Activated CD8-positive, alpha-beta memory T cell treated with anti-CD3 and anti-CD28 coated beads, Interleukin-2, amount 10 ng/mL, durations not matched to agents 7 days and 5 days (primary cell): ENCODE data around the gene SYCP2L. TPM values are rescaled to one million over a fixed set of nuclear protein-coding genes. Genes with fewer than 3 reads are reported as not detected.
"Not testable (repeated sequence)": the region's sequence is repeated elsewhere in the genome, so short reads cannot be mapped to it uniquely, and the experiment has no call there.

Experiments
- ATAC-seq: fragments of 150-1000 bp; cut with Tn5 transposase; one replicate; pipeline ENCODE4 v1.10.0; 2021; ENCODE audit warnings: moderate library complexity
- CTCF ChIA-PET: fragments of 350-600 bp; sonication (Branson Sonifier 250); formaldehyde crosslinking; loops from one replicate; lab custom pipeline; 2021; ENCODE audit warnings: antibody characterized with exemption; lab: Charles Lee
- DNase-seq: peaks from one replicate; pipeline ENCODE4 v3.0.0-alpha.2; 2020
- H3K27ac Mint-ChIP-seq: one replicate; pipeline ENCODE4 v1.8.0; 2021; ENCODE audit warnings: mild to moderate bottlenecking, mixed read lengths
- H3K27me3 Mint-ChIP-seq: one replicate; pipeline ENCODE4 v1.8.0; 2021; ENCODE audit warnings: mixed read lengths
- H3K36me3 Mint-ChIP-seq: one replicate; pipeline ENCODE4 v1.8.0; 2021; ENCODE audit warnings: mild to moderate bottlenecking, mixed read lengths
- H3K4me1 Mint-ChIP-seq: one replicate; pipeline ENCODE4 v1.8.0; 2021; ENCODE audit warnings: mixed read lengths
- H3K4me3 Mint-ChIP-seq: one replicate; pipeline ENCODE4 v1.8.0; 2021; ENCODE audit warnings: mild to moderate bottlenecking, moderate library complexity, mixed read lengths
- H3K9me3 Mint-ChIP-seq: one replicate; pipeline ENCODE4 v1.8.0; 2022; ENCODE audit warnings: low read depth, mixed read lengths
- total RNA-seq, 2 experiments: library from RNA; stranded (reverse); gene quantifications; one replicate each; pipeline ENCODE4 v1.2.3, GENCODE V29; 2021

The SYCP2L gene
- under 1 TPM; 0.37 to 0.64 TPM for total RNA-seq

DNA sequence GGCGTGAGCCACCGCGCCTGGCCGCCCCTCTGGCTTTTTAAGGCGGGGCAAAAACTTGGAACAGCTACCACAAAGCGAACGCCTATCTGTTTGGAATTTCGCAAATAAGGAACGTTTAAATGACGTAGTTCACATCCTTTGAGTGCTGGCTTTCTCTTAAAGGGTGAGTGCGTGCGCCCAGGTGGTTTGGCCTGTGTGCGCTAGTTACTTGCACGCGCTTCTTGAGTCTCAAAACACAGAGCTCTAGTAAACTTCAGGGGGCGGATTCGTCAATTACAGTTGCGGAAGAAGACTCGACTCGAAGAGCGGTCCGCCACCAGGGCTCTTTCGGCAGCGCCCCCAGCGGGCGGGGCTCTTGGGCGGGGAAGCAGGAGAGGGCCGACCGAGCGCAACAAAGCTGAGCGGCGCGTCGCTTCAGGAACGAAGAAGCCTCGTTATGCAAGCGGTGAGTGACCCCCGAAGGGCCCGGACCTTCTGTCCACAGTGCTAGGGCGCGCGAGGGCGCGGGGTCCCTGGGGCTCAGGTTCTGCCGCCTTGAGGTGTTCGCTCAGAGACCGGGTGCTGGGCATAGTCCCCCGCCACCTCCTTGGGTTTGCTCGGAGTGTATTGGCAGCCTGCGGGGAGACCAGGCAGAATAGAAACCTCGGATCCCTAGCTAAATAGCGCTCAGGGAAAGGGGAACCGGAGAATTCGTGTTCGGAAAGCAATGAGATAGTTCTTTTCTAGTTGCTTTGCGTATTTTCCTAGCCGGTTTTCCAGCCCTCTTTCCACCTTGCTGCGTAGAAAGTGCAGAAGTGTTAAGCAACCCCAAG, at the start of gene SYCP2L:
SYCP2L (plus strand) TSS at position 362 of the 812 bp plus-strand sequence; CDS start at position 437, 75 bp downstream.
- H3K4me3 Mint-ChIP-seq: peak within 1 kb of the TSS; percentile 45
- H3K27me3 Mint-ChIP-seq: peaks cover 81% of the 10 kb centered on the region
- ATAC-seq (no peak), DNase-seq (no peak)
- H3K36me3 Mint-ChIP-seq: peaks cover 4% of the 10 kb centered on the region
- CTCF ChIA-PET: no interaction called here
- H3K4me1 Mint-ChIP-seq: peaks cover 9% of the 10 kb centered on the region
- H3K9me3 Mint-ChIP-seq: peaks cover 2% of the 10 kb centered on the region
- H3K27ac Mint-ChIP-seq: no peak within 1 kb of the TSS

DNA sequence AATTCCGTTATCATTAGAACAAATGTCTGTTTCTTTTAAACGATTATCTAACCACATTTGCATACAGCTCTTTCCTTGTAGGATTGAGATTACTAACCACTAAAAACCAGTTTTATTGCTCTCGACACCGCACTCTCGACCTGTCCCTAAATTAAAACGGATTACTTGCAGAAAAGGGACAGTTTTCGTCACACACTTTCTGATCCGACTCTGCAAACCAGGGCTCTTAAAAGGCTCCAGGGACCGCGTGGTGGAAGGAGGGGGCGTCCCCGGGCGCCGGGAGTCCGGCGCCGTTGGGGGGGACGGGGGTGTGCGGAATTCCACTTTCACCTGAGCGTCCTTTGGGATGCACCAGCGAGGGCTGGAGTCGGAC, 49.2 kb upstream of the SYCP2L start:
- H3K27me3 Mint-ChIP-seq: peaks cover 34% of the 10 kb centered on the region
- H3K27ac Mint-ChIP-seq: peak overlapping the region; percentile 65
- ATAC-seq (no peak), DNase-seq (peak; percentile 46)
- H3K4me1 Mint-ChIP-seq: peaks cover 31% of the 10 kb centered on the region
- peak overlapping the region; percentile 77 for H3K4me3 Mint-ChIP-seq
- peaks cover 13% of the 10 kb centered on the region for H3K36me3 Mint-ChIP-seq
- CTCF ChIA-PET: interaction anchor here (0.8 to 2.1 kb wide), 3 partner anchors 18 to 35 kb away, joined by 3 to 10 read pairs (median 3); no protein-coding TSS in a partner anchor
- peaks cover 11% of the 10 kb centered on the region for H3K9me3 Mint-ChIP-seq

GRCh38 chr6:10837995-10838793, 48.7 kb upstream of the SYCP2L start, which contains the start of gene MAK:
Gene MAK (minus strand): TSS chr6:10838539. CDS start chr6:10830648, 7,891 bp downstream.
- peak; percentile 92 for DNase-seq
- Mint-ChIP-seq H3K9me3 (peaks cover 11% of the 10 kb centered on the region), H3K27me3 (peaks cover 34% of the 10 kb centered on the region), H3K36me3 (peaks cover 13% of the 10 kb centered on the region), H3K27ac (peak within 1 kb of the TSS; percentile 95), H3K4me1 (peaks cover 31% of the 10 kb centered on the region), H3K4me3 (peak within 1 kb of the TSS; percentile 77)
- peak; percentile 92 for ATAC-seq
- CTCF ChIA-PET: interaction anchor here (1.6 to 2.1 kb wide), 3 partner anchors 11 to 36 kb away, joined by 4 to 10 read pairs (median 7); no protein-coding TSS in a partner anchor

- H3K4me3 Mint-ChIP-seq: peak overlapping the region; percentile 77
- peak; percentile 50 for ATAC-seq
- CTCF ChIA-PET: interaction anchor here (1.6 to 1.8 kb wide), 2 partner anchors 10 to 37 kb away, joined by 4 to 7 read pairs; no protein-coding TSS in a partner anchor
- peaks cover 14% of the 10 kb centered on the region for H3K9me3 Mint-ChIP-seq
- peak; percentile 67 for DNase-seq
- H3K27ac Mint-ChIP-seq: peak overlapping the region; percentile 95
- H3K36me3 Mint-ChIP-seq: peaks cover 17% of the 10 kb centered on the region
- H3K4me1 Mint-ChIP-seq: peaks cover 31% of the 10 kb centered on the region
- H3K27me3 Mint-ChIP-seq: peaks cover 34% of the 10 kb centered on the region
Measured at GRCh38 chr6:10838794-10839333, 48.0 kb upstream of the SYCP2L start.

DNA sequence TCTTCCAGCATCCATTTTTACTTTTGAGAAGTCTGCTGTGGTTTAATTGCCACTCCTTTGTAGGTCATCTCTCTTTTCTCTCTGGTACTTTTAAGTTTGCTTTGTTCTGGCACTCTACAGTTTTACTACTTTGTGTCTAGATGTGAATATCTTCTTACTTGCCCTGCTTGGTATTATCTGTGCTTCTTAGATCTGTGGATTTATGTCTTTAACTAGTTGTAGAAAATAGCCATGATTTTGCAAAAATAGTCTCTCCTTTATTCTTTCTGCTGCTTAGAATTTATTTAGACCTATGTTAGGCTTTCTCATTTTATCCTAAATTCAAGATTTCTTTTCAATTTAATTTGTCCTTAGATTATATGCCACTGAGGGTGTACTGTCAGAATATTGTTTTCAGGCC, 43.3 kb upstream of the SYCP2L start:
- peaks cover 13% of the 10 kb centered on the region for H3K36me3 Mint-ChIP-seq
- ATAC-seq (no peak), DNase-seq (no peak)
- H3K27me3 Mint-ChIP-seq: peaks cover 9% of the 10 kb centered on the region
- no peak overlapping the region for H3K4me3 Mint-ChIP-seq
- H3K9me3 Mint-ChIP-seq: peaks cover 12% of the 10 kb centered on the region
- peaks cover 19% of the 10 kb centered on the region for H3K4me1 Mint-ChIP-seq
- no peak overlapping the region for H3K27ac Mint-ChIP-seq
- CTCF ChIA-PET: no interaction called here

DNA sequence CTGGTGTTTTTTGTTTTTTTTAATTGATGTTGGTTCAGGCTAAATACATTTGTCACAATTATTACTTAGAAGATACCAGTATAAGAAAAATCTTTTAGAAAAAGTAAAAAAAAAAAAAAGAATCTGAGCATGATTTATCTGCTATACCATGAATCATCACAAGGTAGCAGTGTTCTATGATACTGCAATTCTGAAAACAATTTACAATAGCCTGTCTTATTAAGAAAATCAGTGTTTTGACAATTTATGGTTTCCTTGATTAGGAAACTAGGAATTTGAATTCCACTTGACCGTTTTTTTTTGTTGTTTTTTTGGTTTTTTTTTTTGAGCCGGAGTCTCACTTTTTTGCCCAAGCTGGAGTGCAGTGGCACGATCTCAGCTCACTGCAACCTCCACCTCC, 39.2 kb upstream of the SYCP2L start:
- no peak overlapping the region for H3K4me3 Mint-ChIP-seq
- CTCF ChIA-PET: interaction anchor here (1.6 kb wide), 1 partner anchor 648 kb away, joined by 4 read pairs; no protein-coding TSS in a partner anchor
- no peak for DNase-seq
- no peaks in the 10 kb centered on the region for H3K4me1 Mint-ChIP-seq
- H3K36me3 Mint-ChIP-seq: peaks cover 4% of the 10 kb centered on the region
- ATAC-seq: no peak
- no peak overlapping the region for H3K27ac Mint-ChIP-seq
- H3K27me3 Mint-ChIP-seq: no peaks in the 10 kb centered on the region
- peaks cover 3% of the 10 kb centered on the region for H3K9me3 Mint-ChIP-seq

DNA sequence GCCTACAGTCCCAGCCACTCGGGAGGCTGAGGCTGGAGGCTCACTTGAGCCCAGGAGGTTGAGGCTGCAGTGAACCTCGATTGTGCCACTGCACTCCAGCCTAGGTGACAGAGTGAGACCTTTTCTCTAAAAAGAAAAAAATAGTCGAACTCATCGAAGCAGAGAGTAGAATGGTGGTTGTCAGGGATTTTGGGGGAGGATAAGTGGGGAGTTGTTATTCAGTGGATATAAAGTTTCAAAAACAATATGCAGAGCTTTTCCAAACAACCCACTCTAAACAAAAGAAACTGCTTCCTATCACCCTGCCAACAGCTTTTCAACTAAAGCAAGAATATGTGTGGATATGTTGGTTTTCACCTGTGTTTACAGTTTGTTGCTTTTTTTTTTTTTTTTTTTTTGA, 37.0 kb upstream of the SYCP2L start:
- H3K36me3 Mint-ChIP-seq: peaks cover 4% of the 10 kb centered on the region
- CTCF ChIA-PET: interaction anchor here (0.6 kb wide), 1 partner anchor 299 kb away, joined by 3 read pairs; no protein-coding TSS in a partner anchor
- peaks cover 7% of the 10 kb centered on the region for H3K9me3 Mint-ChIP-seq
- ATAC-seq: no peak
- no peaks in the 10 kb centered on the region for H3K4me1 Mint-ChIP-seq
- no peak overlapping the region for H3K27ac Mint-ChIP-seq
- no peak for DNase-seq
- no peak overlapping the region for H3K4me3 Mint-ChIP-seq
- H3K27me3 Mint-ChIP-seq: peaks cover 10% of the 10 kb centered on the region

DNA sequence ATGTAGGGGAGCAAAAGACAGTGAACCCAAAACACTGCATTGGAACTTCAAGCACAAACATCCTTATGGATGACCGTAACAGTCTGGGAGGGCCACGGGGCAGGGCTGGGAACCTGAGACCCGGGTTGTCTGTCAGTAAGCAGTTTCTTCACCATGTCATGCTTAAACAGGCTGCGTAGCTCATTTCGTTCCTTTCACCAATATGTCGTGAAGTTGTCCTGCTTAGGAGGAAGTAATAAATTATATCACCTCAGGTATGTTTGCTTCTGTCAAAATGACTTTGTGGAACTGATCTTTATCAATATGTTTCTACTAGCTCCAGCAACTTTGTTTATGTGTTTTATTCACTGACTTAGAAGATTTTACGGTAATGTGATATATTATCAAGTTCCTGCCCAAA, 36.1 kb upstream of the SYCP2L start:
- Mint-ChIP-seq H3K4me1 (no peaks in the 10 kb centered on the region), H3K27me3 (peaks cover 10% of the 10 kb centered on the region), H3K9me3 (peaks cover 10% of the 10 kb centered on the region), H3K4me3 (no peak overlapping the region), H3K27ac (no peak overlapping the region), H3K36me3 (peaks cover 4% of the 10 kb centered on the region)
- no peak for DNase-seq
- CTCF ChIA-PET: interaction anchor here (0.6 kb wide), 1 partner anchor 298 kb away, joined by 3 read pairs; no protein-coding TSS in a partner anchor
- ATAC-seq: no peak

GRCh38 chr6:10852361-10852960, 34.4 kb upstream of the SYCP2L start:
- Mint-ChIP-seq H3K9me3 (peaks cover 10% of the 10 kb centered on the region), H3K27ac (no peak overlapping the region), H3K4me1 (no peaks in the 10 kb centered on the region), H3K27me3 (peaks cover 10% of the 10 kb centered on the region), H3K36me3 (peaks cover 4% of the 10 kb centered on the region), H3K4me3 (no peak overlapping the region)
- DNase-seq (no peak), ATAC-seq (no peak)
- CTCF ChIA-PET: interaction anchor here (1.3 kb wide), 1 partner anchor 102 kb away, joined by 4 read pairs; no protein-coding TSS in a partner anchor

- H3K27ac Mint-ChIP-seq, H3K4me1 Mint-ChIP-seq, DNase-seq, H3K9me3 Mint-ChIP-seq, CTCF ChIA-PET, ATAC-seq, H3K4me3 Mint-ChIP-seq, H3K36me3 Mint-ChIP-seq: not testable (repeated sequence)
- H3K27me3 Mint-ChIP-seq: peaks cover 10% of the 10 kb centered on the region
Measured at GRCh38 chr6:10853849-10854300, 33.0 kb upstream of the SYCP2L start.

DNA sequence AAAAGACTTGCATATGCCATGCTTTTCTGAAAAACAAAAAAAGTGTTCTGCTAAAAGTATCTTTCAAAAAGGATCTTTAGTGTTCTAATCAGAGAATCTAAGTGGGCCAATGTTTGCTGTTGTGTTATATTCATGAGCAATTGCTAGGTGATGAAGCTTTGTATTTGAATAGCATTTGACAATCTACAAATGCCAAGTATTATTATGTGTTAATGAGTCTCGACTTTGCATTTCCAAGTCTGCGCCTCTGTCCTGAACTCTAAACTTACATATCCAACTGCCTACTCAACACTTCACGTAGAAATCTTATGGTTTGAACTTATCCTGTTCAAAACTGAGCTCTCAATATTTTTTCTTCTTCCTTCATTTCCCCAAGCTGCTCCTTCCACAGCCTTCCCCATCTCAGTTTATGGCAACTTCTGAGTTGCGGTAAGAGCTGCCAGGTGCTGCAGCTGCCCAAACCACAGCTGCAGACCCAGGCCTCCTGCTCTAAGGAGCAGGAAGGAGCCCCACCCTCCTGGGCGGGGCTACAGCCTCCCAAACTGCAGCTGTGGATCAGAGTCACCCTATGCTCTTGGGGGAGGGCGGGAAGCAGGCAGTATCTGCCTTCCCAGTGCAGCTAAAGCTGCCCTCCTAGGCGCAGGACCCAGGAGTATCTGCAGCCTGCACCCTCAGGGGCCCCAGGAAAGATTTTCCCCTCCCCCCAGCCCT, 31.8 kb upstream of the SYCP2L start:
- Mint-ChIP-seq H3K4me1 (no peaks in the 10 kb centered on the region), H3K36me3 (peaks cover 4% of the 10 kb centered on the region)
- CTCF ChIA-PET: no interaction called here

DNA sequence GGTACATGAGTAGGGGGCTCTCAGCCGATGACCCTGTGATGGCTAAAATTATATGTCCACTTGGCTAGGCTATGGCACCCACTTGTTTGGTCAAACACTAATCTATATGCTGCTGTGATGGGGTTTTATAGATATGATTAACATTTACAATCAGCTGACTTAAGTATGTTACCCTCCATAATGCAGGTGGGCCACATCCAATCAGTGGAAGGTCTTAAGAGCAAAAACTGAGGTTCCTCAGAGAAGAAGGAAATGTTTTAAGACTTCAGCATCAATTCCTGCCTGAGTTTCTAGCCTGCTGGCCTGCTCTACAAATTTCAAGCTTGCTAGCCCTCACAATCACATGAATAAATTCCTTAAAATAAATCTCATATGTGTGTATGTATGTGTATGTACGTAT, 29.6 kb upstream of the SYCP2L start:
- DNase-seq (no peak), ATAC-seq (no peak)
- peaks cover 4% of the 10 kb centered on the region for H3K36me3 Mint-ChIP-seq
- no peak overlapping the region for H3K4me3 Mint-ChIP-seq
- no peak overlapping the region for H3K27ac Mint-ChIP-seq
- no peaks in the 10 kb centered on the region for H3K4me1 Mint-ChIP-seq
- H3K27me3 Mint-ChIP-seq: peaks cover 10% of the 10 kb centered on the region
- CTCF ChIA-PET: no interaction called here
- peaks cover 10% of the 10 kb centered on the region for H3K9me3 Mint-ChIP-seq

More for the DNA sequence above, 31.8 kb upstream of the SYCP2L start:
- DNase-seq (no peak), ATAC-seq (no peak)
- Mint-ChIP-seq H3K27me3 (peaks cover 10% of the 10 kb centered on the region), H3K27ac (no peak overlapping the region), H3K9me3 (peaks cover 10% of the 10 kb centered on the region), H3K4me3 (no peak overlapping the region)
